Measurements from ENCODE around the gene FLT1. TPM values are rescaled to one million over a fixed set of nuclear protein-coding genes. Genes with fewer than 3 reads are reported as not detected.

FLT1 gene
- polyA plus RNA-seq, 3 donors from 2014 or later: not detected

DNA sequence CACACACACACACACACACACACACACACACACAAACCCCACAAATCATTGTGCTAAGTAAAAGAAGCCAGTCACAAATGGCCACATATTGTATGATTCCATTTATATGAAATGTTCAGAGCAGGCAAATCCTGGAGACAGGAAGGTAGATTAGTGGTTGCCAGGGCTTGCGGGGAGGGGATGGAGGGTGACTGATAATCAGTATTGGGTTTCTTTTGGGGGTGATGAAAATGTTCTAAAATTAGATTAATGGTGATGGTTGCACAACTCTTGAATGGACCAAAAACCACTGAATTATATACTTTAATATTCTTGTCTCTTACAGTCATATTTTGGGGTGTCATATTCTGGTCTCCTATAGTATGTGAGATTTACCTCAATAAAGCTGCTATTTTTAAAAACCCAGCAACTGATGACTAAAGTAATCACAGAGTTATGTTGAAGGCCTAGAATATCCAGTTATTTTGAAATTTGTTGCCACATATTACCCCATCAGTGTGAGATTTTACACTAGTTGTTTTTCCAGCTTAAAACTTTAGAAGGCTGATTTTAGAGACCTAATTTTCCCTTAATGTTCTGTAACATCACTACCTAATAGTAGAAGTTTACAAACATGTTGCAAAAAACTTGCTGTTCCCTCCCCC is 20.3 kb downstream of the FLT1 start:
- no peak for DNase-seq
- no peak overlapping the region for H3K27ac Mint-ChIP-seq
- H3K4me1 Mint-ChIP-seq: no peaks in the 10 kb centered on the region
- peaks cover 0 to 8% (median 2%) of the 10 kb centered on the region in 3 donors for H3K27me3 Mint-ChIP-seq (ENCODE audit: low read depth in 3 of 3)
- H3K4me3 Mint-ChIP-seq: no peak overlapping the region
- no peaks in the 10 kb centered on the region for H3K9me3 Mint-ChIP-seq
- H3K36me3 Mint-ChIP-seq: no peaks in the 10 kb centered on the region

DNA sequence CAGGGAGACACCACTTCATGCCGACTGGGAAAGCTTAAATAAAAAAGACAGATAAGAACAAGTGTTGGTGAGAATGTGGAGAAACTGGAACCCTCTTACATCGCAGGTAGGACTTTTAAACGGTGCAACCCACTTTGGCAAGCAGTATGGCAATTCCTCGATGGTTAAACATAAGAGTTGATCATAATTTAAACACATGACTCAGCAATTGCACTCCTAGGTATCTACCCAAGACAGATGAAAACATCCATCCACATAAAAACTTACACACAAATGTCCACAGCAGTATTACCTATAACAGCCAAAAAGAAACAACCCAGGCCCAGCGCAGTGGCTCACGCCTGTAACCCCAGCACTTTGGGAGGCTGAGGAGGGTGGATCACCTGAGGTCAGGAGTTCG is 21.9 kb downstream of the FLT1 start:
- Mint-ChIP-seq H3K9me3 (no peaks in the 10 kb centered on the region), H3K36me3 (no peaks in the 10 kb centered on the region), H3K4me1 (no peaks in the 10 kb centered on the region), H3K27ac (no peak overlapping the region), H3K27me3 (ENCODE audit: low read depth in 3 of 3) (peaks cover 0 to 10% (median 2%) of the 10 kb centered on the region in 3 donors), H3K4me3 (no peak overlapping the region)
- DNase-seq: no peak

GRCh38 chr13:28471421-28471820 is 23.5 kb downstream of the FLT1 start:
- no peak for DNase-seq
- Mint-ChIP-seq H3K4me3 (no peak overlapping the region), H3K9me3 (no peaks in the 10 kb centered on the region), H3K4me1 (no peaks in the 10 kb centered on the region), H3K27ac (no peak overlapping the region), H3K27me3 (ENCODE audit: low read depth in 3 of 3) (peaks cover 0 to 12% (median 2%) of the 10 kb centered on the region in 3 donors), H3K36me3 (no peaks in the 10 kb centered on the region)

- DNase-seq: no peak
- Mint-ChIP-seq H3K4me1 (no peaks in the 10 kb centered on the region), H3K27ac (peak overlapping the region in 1 of 6 donors; percentile 55), H3K4me3 (no peak overlapping the region), H3K36me3 (no peaks in the 10 kb centered on the region), H3K27me3 (ENCODE audit: low read depth in 3 of 3) (peaks cover 2 to 14% (median 5%) of the 10 kb centered on the region in 3 donors), H3K9me3 (no peaks in the 10 kb centered on the region)
Observed at GRCh38 chr13:28470296-28470695, 24.6 kb downstream of the FLT1 start.

DNA sequence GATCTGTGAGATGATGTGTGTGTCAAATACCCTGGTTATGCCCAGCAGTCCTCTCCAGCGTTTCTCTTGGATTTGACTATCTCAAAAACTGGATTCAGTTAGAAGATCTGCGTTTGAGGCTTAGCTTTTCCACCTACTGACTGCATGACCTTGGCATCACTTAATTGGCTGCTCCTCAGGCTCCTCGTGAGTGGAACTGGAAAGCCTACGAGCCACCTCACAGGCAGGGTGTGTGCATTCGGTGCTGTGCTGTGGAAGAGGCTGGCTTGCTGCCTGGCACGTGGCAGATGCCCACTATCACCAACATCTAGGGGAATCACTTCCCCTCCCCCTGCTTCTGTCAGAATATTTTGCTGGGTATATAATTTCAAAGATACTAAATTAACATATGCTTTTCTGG is 25.6 kb downstream of the FLT1 start:
- Mint-ChIP-seq H3K4me3 (no peak overlapping the region), H3K4me1 (no peaks in the 10 kb centered on the region), H3K27ac (no peak overlapping the region), H3K27me3 (ENCODE audit: low read depth in 3 of 3) (peaks cover 2 to 19% (median 5%) of the 10 kb centered on the region in 3 donors), H3K36me3 (no peaks in the 10 kb centered on the region), H3K9me3 (no peaks in the 10 kb centered on the region)
- DNase-seq: no peak

GRCh38 chr13:28468023-28468915 is 26.7 kb downstream of the FLT1 start:
- Mint-ChIP-seq H3K36me3 (no peaks in the 10 kb centered on the region), H3K4me3 (no peak overlapping the region), H3K4me1 (no peaks in the 10 kb centered on the region), H3K27ac (no peak overlapping the region), H3K9me3 (no peaks in the 10 kb centered on the region), H3K27me3 (ENCODE audit: low read depth in 3 of 3) (peaks cover 2 to 19% (median 7%) of the 10 kb centered on the region in 3 donors)
- no peak for DNase-seq

- Mint-ChIP-seq H3K27me3 (ENCODE audit: low read depth in 3 of 3) (peaks cover 4 to 15% (median 7%) of the 10 kb centered on the region in 3 donors), H3K9me3 (no peaks in the 10 kb centered on the region), H3K4me1 (no peaks in the 10 kb centered on the region), H3K27ac (no peak overlapping the region), H3K4me3 (no peak overlapping the region), H3K36me3 (no peaks in the 10 kb centered on the region)
- DNase-seq: no peak
Observed at GRCh38 chr13:28467034-28467433, 27.9 kb downstream of the FLT1 start.

DNA sequence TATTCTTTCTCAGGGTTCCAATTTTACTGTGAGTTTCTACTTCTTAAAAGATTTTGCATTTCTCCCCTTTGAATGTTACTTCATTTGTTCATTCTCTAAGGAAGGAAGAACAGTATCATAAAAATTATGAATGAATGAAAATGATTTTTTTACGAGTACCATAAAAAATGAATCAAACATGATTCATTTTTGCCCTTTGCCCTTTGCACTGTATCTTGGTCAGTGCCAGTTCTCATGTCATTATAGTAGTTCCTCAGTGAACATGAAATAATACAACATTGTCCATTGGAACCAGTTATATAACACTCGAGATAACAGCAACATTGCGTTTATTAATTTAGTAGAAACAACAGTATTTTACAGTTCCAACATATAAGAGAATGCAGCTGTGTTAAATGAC is 28.8 kb downstream of the FLT1 start:
- H3K9me3 Mint-ChIP-seq: no peaks in the 10 kb centered on the region
- no peaks in the 10 kb centered on the region for H3K36me3 Mint-ChIP-seq
- peaks cover 4 to 15% (median 7%) of the 10 kb centered on the region in 3 donors for H3K27me3 Mint-ChIP-seq (ENCODE audit: low read depth in 3 of 3)
- no peak overlapping the region for H3K27ac Mint-ChIP-seq
- H3K4me3 Mint-ChIP-seq: no peak overlapping the region
- H3K4me1 Mint-ChIP-seq: no peaks in the 10 kb centered on the region
- DNase-seq: no peak

DNA sequence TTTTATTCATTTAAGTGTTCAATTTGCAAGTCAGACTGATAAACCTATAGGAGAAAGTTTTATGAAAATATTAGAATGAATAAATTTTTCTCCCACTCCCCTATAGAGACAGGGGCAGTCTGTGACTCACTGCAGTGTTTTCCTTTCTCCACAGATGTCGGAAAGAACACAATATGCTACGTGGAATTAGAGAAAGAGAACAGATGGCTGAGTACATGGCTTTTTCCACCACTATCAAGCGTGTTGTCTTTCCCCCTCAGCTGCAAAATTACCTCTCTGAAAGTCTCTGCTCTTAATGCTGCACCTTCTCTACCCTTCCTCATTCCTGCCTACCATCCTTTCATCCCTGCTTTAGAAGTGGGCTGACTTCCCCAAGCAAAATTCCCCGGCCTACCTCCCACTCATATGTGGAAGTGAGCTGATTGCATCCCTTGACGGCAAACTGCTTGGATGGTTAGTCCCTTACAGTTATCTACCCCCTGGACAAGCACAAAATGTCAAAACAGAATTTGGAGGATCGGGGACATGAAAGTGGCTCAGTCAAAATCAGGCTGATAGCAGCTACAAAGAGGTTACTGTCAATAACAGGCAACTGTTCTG is 30.0 kb downstream of the FLT1 start:
- Mint-ChIP-seq H3K9me3 (peaks cover 0 to under 1% (median 0%) of the 10 kb centered on the region in 6 donors), H3K4me3 (no peak overlapping the region), H3K4me1 (no peaks in the 10 kb centered on the region)

GRCh38 chr13:28463481-28463880 is 31.4 kb downstream of the FLT1 start:
- H3K27me3 Mint-ChIP-seq (ENCODE audit: low read depth in 3 of 3): peaks cover 5 to 12% (median 7%) of the 10 kb centered on the region in 3 donors
- H3K4me1 Mint-ChIP-seq: no peaks in the 10 kb centered on the region
- H3K36me3 Mint-ChIP-seq: no peaks in the 10 kb centered on the region
- no peak overlapping the region for H3K4me3 Mint-ChIP-seq
- H3K9me3 Mint-ChIP-seq: peaks cover 0 to 2% (median 0%) of the 10 kb centered on the region in 6 donors
- no peak overlapping the region for H3K27ac Mint-ChIP-seq
- DNase-seq: no peak

More for the DNA sequence above, 30.0 kb downstream of the FLT1 start:
- Mint-ChIP-seq H3K27me3 (ENCODE audit: low read depth in 3 of 3) (peaks cover 2 to 15% (median 7%) of the 10 kb centered on the region in 3 donors), H3K36me3 (no peaks in the 10 kb centered on the region), H3K27ac (no peak overlapping the region)
- no peak for DNase-seq

DNA sequence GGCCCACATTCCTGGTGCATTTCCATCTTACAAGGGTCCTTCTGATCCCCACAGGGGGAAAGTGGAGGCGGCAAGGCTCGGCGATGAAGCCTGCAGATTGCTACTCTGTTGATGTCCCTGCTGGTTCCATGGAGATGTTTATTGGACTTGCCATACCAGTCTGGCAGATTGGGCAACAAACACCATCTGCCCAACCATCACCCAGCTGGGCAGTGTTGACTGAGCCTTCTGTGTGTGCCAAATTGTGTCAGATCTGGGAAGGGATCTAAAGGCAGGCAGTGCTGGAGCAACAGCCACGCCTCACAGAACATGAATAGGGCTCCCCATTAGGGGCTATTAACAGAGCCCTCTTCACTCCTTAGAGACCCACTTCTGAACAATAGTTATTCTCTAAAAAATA is 35.0 kb downstream of the FLT1 start:
- Mint-ChIP-seq H3K4me3 (no peak overlapping the region), H3K4me1 (no peaks in the 10 kb centered on the region), H3K36me3 (no peaks in the 10 kb centered on the region), H3K27me3 (ENCODE audit: low read depth in 3 of 3) (peaks cover 2 to 14% (median 6%) of the 10 kb centered on the region in 3 donors), H3K27ac (no peak overlapping the region), H3K9me3 (peaks cover 0 to 2% (median 0%) of the 10 kb centered on the region in 6 donors)
- DNase-seq: no peak

GRCh38 chr13:28458608-28459007 is 36.3 kb downstream of the FLT1 start:
- Mint-ChIP-seq H3K4me3 (no peak overlapping the region), H3K4me1 (no peaks in the 10 kb centered on the region), H3K9me3 (peaks cover 0 to 2% (median 0%) of the 10 kb centered on the region in 6 donors), H3K27ac (no peak overlapping the region), H3K27me3 (ENCODE audit: low read depth in 3 of 3) (peaks cover 2 to 13% (median 6%) of the 10 kb centered on the region in 3 donors), H3K36me3 (no peaks in the 10 kb centered on the region)
- no peak for DNase-seq

DNA sequence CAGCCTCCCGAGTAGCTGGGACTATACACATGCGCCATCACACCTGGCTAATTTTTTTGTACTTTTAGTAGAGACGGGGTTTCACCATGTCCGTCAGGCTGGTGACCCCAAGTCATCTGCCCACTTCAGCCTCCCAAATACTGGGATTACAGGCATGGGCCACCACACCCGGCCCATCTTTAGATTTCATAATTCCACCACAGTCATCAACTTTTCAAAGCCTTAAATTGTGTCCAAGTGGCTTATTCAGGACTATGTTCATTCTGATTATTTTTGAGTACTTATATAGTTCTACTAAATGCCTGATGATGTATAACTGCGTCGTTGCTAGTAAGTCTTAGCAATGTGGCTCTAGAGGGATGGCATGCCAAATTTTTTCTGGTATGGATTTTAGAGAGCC is 36.9 kb downstream of the FLT1 start:
- no peaks in the 10 kb centered on the region for H3K4me1 Mint-ChIP-seq
- H3K27me3 Mint-ChIP-seq (ENCODE audit: low read depth in 3 of 3): peaks cover 0 to 13% (median 6%) of the 10 kb centered on the region in 3 donors
- H3K36me3 Mint-ChIP-seq: no peaks in the 10 kb centered on the region
- H3K4me3 Mint-ChIP-seq: no peak overlapping the region
- no peak overlapping the region for H3K27ac Mint-ChIP-seq
- DNase-seq: no peak
- peaks cover 0 to 2% (median 0%) of the 10 kb centered on the region in 6 donors for H3K9me3 Mint-ChIP-seq

DNA sequence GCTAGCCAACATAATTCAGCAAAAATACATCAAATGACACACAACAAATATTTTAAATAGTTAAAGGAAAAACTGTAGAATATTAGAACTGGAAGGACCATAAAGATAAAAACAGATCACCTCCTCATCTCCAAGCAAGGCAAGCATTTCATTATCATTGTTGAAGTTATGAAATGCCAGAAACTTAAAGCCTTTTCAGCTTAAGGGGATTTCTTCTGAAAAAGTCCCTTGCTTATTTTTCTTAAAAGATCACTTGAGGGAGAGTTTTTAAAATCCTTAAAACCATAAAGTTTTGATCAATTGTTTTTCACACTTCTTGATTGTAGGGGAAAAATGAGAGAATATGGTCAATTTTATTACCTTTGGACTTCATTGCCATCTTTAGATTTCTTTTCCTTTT is 37.4 kb downstream of the FLT1 start:
- no peak for DNase-seq
- H3K27ac Mint-ChIP-seq: no peak overlapping the region
- no peaks in the 10 kb centered on the region for H3K36me3 Mint-ChIP-seq
- no peaks in the 10 kb centered on the region for H3K4me1 Mint-ChIP-seq
- H3K27me3 Mint-ChIP-seq (ENCODE audit: low read depth in 3 of 3): peaks cover 0 to 9% (median 6%) of the 10 kb centered on the region in 3 donors
- H3K9me3 Mint-ChIP-seq: peaks cover 0 to 2% (median 0%) of the 10 kb centered on the region in 6 donors
- no peak overlapping the region for H3K4me3 Mint-ChIP-seq

Data from immature natural killer cell (primary cell).